Activated CD4-positive, alpha-beta T cell treated with anti-CD3 and anti-CD28 coated beads, Interleukin-2, amount 10 ng/mL, durations not matched to agents 7 days and 5 days (primary cell): ENCODE measurements around the gene TERF2IP. TPM values are rescaled to one million over a fixed set of nuclear protein-coding genes. Genes with fewer than 3 reads are reported as not detected.
A peak's percentile ranks its signal among the peaks of the same experiment; 100 is the strongest.

Experiments
- CTCF ChIA-PET: fragments of 350-600 bp; sonication (Branson Sonifier 250); formaldehyde crosslinking; loops from one replicate; lab custom pipeline; 2021; ENCODE audit warnings: antibody characterized with exemption; lab: Charles Lee
- POLR2A ChIA-PET: fragments of 350-600 bp; sonication (Branson Sonifier 250); formaldehyde crosslinking; loops from one replicate; lab custom pipeline; 2021; ENCODE audit warnings: antibody characterized with exemption; lab: Charles Lee
- DNase-seq: peaks from one replicate; pipeline ENCODE4 v3.0.0-alpha.2; 2020
- H3K27ac Mint-ChIP-seq: one replicate; pipeline ENCODE4 v1.8.0; 2021; ENCODE audit warnings: mild to moderate bottlenecking, moderate library complexity, mixed read lengths
- H3K27me3 Mint-ChIP-seq: one replicate; pipeline ENCODE4 v1.8.0; 2021; ENCODE audit warnings: mixed read lengths
- H3K36me3 Mint-ChIP-seq: one replicate; pipeline ENCODE4 v1.8.0; 2021; ENCODE audit warnings: low read depth, mixed read lengths
- H3K4me1 Mint-ChIP-seq: one replicate; pipeline ENCODE4 v1.8.0; 2021; ENCODE audit warnings: mixed read lengths
- H3K4me3 Mint-ChIP-seq: one replicate; pipeline ENCODE4 v1.8.0; 2021; ENCODE audit warnings: mild to moderate bottlenecking, moderate library complexity, mixed read lengths
- H3K9me3 Mint-ChIP-seq: one replicate; pipeline ENCODE4 v1.8.0; 2021; ENCODE audit warnings: mixed read lengths
- total RNA-seq, 2 experiments: library from RNA; stranded (reverse); gene quantifications; one replicate each; pipeline ENCODE4 v1.2.3, GENCODE V29; 2021

The TERF2IP gene, protein sequence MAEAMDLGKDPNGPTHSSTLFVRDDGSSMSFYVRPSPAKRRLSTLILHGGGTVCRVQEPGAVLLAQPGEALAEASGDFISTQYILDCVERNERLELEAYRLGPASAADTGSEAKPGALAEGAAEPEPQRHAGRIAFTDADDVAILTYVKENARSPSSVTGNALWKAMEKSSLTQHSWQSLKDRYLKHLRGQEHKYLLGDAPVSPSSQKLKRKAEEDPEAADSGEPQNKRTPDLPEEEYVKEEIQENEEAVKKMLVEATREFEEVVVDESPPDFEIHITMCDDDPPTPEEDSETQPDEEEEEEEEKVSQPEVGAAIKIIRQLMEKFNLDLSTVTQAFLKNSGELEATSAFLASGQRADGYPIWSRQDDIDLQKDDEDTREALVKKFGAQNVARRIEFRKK
- total RNA-seq, result 10 to 100 TPM; 69.2 to 70.1 TPM

DNA sequence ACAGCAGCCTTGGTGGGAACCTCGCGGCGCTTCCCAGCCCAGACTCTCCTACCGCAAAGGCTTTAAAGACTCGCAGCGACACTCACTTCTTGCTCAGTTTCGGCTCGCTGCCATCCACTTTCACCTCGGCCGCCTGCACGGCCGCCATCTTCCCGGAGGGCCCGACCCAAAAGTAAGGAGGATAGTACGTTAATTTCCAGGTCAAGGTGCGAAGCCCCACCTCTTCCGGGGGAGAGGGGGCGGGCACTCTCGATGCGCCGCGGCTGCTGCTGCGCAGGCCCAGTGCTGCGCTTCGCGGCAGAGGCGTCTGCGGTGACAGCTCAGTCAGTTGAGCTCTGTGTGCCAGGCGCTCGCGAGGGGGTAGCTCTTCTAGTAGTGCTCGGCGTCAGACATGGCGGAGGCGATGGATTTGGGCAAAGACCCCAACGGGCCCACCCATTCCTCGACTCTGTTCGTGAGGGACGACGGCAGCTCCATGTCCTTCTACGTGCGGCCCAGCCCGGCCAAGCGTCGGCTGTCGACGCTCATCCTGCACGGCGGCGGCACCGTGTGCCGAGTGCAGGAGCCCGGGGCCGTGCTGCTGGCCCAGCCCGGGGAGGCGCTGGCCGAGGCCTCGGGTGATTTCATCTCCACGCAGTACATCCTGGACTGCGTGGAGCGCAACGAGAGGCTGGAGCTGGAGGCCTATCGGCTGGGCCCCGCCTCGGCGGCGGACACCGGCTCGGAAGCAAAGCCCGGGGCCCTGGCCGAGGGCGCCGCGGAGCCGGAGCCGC lies at the start of gene TERF2IP, which contains the start of gene KARS1:
TERF2IP (plus strand) TSS at position 282 of the 773 bp plus-strand sequence; CDS start at position 392, 110 bp downstream.
KARS1 (minus strand) TSS at position 174 of the 773 bp plus-strand sequence; CDS start at position 148, 26 bp downstream.
- H3K9me3 Mint-ChIP-seq, result no peaks in the 10 kb centered on the region
- peak; percentile 95 for DNase-seq
- H3K36me3 Mint-ChIP-seq, result peaks cover 55% of the 10 kb centered on the region
- peak within 1 kb of the TSS; percentile 94 for H3K27ac Mint-ChIP-seq
- no peaks in the 10 kb centered on the region for H3K27me3 Mint-ChIP-seq
- peak within 1 kb of the TSS; percentile 99 for H3K4me3 Mint-ChIP-seq
- CTCF ChIA-PET, result interaction anchor here (0.5 to 2.9 kb wide), 8 partner anchors 9 to 183 kb away, joined by 3 to 13 read pairs (median 4); partner anchors contain the start of gene TMEM170A
- peaks cover 66% of the 10 kb centered on the region for H3K4me1 Mint-ChIP-seq
- POLR2A ChIA-PET, result interaction anchor here (0.6 to 1.0 kb wide), 2 partner anchors 25 to 115 kb away, joined by 3 to 4 read pairs; partner anchors contain the start of gene ADAT1

DNA sequence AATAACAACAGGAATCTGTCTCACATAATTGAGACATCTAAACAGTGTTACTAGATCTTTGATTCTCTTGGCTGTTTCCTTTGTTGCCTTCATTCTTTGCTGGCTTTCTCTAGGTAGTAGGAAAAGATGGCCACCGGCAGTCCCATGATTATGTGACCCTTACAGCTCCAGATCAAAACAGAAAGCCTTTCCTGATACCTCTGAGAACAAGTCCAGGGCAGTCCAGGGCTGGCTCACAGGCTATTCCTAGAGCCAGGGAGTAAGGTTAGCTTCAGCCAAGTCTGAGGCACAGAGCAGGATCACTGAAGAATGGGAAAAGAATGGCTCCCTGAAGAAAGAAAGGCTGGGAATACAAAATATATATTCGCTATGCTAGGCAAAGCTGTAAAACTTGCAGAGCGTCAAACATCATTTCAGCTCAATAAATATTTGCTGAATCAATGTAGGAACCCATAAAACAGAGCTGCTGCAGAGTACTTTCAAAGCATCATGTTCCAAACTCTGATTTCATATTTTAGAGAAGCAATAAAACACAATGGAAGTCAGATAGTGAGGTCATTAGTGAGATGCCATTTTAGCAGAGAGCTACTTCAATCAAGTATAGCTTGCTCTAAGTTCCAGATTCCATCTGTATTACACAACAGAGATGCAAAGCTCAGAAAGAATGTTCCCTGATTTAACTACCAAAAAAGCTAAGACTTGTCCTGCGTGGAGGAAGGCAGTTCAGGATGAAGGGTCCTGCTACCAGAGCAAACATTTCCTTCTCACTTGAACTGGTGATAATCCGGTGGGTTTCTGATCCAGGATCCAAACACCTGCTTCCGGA lies 47.9 kb upstream of the TERF2IP start:
- POLR2A ChIA-PET, result no interaction called here
- DNase-seq, result no peak
- peaks cover 59% of the 10 kb centered on the region for H3K36me3 Mint-ChIP-seq
- H3K4me3 Mint-ChIP-seq, result no peak overlapping the region
- H3K27ac Mint-ChIP-seq, result no peak overlapping the region
- CTCF ChIA-PET, result interaction anchor here (0.5 to 1.0 kb wide), 4 partner anchors 10 to 82 kb away, joined by 3 read pairs; no protein-coding TSS in a partner anchor
- no peaks in the 10 kb centered on the region for H3K27me3 Mint-ChIP-seq
- peaks cover 11% of the 10 kb centered on the region for H3K9me3 Mint-ChIP-seq
- peaks cover 6% of the 10 kb centered on the region for H3K4me1 Mint-ChIP-seq

DNA sequence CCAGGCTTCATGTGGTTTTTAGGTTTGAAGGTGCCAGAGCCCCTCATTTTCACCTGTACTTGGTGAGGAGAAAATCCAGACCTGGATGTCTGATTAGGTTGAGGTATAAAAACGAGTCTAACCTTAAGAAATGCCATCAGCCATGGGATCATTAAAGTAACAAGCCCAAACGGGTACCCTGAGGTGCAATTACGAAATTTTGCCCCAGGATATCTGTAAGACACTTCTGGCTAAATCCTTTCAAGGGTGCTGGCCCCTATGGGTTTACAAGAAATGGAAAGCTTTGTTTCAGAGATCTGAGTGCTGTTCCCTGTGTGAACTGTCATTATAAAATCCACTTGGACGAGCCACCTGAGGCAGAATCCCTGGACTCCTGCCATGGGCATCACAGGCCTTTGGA lies 44.3 kb upstream of the TERF2IP start:
- Mint-ChIP-seq H3K4me3 (no peak overlapping the region), H3K27me3 (no peaks in the 10 kb centered on the region), H3K27ac (no peak overlapping the region), H3K4me1 (no peaks in the 10 kb centered on the region), H3K36me3 (peaks cover 59% of the 10 kb centered on the region), H3K9me3 (peaks cover 11% of the 10 kb centered on the region)
- POLR2A ChIA-PET, result no interaction called here
- CTCF ChIA-PET, result interaction anchor here (0.7 kb wide), 1 partner anchor 17 kb away, joined by 3 read pairs; no protein-coding TSS in a partner anchor
- DNase-seq, result no peak

DNA sequence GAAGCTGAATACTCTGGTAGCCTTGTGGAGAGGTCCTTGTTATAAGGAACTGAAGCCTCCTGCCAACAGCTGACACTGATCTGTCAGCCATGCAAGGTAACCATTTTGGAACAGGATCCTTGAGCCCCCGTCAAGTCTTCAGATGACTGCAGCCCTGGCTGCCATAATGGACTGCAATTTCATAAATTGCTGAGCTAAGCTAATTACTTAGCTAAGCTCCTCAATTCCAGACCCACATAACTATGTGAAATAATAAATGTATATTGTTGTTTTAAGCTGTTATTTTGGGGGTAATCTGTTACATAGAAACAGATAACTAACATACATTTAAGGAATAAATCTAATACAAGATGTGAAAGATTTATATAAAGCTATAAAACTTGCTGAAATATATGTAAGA lies 41.1 kb upstream of the TERF2IP start:
- Mint-ChIP-seq H3K4me3 (no peak overlapping the region), H3K27me3 (no peaks in the 10 kb centered on the region), H3K4me1 (no peaks in the 10 kb centered on the region), H3K36me3 (peaks cover 47% of the 10 kb centered on the region), H3K9me3 (peaks cover 11% of the 10 kb centered on the region), H3K27ac (no peak overlapping the region)
- POLR2A ChIA-PET, result no interaction called here
- CTCF ChIA-PET, result interaction anchor here (0.9 to 1.2 kb wide), 4 partner anchors 12 to 409 kb away, joined by 3 to 4 read pairs (median 3); no protein-coding TSS in a partner anchor
- no peak for DNase-seq

DNA sequence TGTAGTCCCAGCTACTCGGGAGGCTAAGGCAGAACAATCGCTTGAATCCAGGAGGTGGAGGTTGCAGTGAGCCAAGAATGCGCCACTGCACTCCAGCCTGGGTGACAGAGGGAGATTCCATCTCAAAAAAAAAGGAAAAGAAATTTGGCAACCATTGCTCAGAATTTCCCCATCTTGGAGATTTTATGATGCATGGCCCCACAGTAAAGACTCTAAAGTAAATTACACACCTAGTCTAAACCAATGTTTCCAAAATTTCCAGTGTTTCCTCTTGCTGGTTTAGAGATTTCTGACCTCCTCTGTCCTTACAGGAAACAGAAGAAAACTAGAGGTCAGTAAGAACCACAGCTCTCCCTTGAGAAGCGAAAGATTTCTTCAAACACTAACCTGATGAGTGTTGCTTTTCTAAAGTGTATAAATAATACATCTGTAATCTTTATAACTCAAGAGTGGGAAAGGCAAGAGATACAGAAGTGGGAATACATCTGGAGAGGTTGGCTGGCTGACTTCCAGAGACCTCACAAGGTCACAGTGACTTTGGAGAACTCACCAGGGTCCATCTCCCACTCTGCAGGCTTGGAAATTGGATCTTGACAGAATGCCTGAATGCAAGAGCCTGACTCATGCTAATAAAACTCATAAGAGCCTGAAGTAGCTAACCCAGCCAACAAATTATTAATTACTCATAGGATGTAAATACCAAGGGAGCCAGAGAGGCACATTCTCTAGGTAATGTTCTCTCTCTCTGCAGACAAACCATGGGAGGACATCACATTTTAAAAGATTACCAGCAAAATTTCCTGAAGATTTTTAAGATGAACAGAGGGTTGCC lies 33.3 kb upstream of the TERF2IP start:
- POLR2A ChIA-PET, result interaction anchor here (0.7 kb wide), 2 partner anchors 49 to 505 kb away, joined by 3 to 4 read pairs; no protein-coding TSS in a partner anchor
- no peaks in the 10 kb centered on the region for H3K9me3 Mint-ChIP-seq
- no peak overlapping the region for H3K27ac Mint-ChIP-seq
- CTCF ChIA-PET, result no interaction called here
- H3K4me3 Mint-ChIP-seq, result no peak overlapping the region
- no peak for DNase-seq
- peaks cover 22% of the 10 kb centered on the region for H3K4me1 Mint-ChIP-seq
- peaks cover 64% of the 10 kb centered on the region for H3K36me3 Mint-ChIP-seq
- no peaks in the 10 kb centered on the region for H3K27me3 Mint-ChIP-seq

DNA sequence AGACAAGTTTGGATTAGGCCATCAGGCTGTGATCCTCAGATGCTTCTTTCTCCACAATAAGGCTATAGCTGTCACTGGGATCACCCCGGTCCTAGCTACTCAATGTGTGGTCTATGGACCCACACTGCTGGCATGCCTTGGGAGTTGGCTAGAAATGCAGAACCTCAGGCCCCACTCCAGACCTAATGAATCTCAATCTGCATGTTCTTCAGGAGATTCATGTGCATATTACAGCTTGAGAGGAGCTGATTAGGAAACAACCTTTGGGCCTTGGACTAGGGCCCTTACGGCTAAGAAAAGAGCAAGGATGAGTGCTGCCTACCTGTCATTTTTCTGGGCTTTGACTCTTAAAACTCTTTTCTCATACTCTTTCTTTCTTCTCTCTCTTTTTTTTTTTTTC lies 32.0 kb upstream of the TERF2IP start:
- Mint-ChIP-seq H3K9me3 (no peaks in the 10 kb centered on the region), H3K27ac (peak overlapping the region; percentile 89), H3K4me1 (peaks cover 28% of the 10 kb centered on the region), H3K27me3 (no peaks in the 10 kb centered on the region), H3K4me3 (no peak overlapping the region), H3K36me3 (peaks cover 67% of the 10 kb centered on the region)
- no peak for DNase-seq
- POLR2A ChIA-PET, result interaction anchor here (0.7 kb wide), 1 partner anchor 42 kb away, joined by 7 read pairs; no protein-coding TSS in a partner anchor
- CTCF ChIA-PET, result interaction anchor here (0.6 to 0.7 kb wide), 2 partner anchors 20 to 344 kb away, joined by 3 to 4 read pairs; no protein-coding TSS in a partner anchor

DNA sequence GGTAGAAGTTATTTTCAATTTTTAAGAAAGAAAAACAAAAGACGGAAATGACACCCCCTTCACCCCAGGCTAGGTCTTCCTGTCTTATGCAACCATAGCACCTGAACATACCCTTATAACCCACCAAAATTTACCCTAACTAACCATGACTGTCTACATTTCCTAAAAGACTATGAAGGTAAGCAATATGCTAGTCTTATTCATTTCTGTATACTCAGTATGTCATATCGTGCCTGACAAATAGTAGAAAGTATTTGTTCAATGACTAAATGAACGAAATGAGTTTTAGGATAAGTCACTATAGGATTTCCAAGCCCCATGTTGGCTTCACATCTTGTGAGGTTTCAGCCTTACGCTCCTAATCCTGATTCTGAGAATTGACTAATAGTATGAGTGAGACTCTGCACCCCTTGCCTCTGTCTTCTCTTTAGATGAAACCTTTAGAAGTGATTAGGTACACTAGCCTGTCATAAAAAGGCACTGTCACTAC lies 31.0 kb upstream of the TERF2IP start:
- Mint-ChIP-seq H3K9me3 (no peaks in the 10 kb centered on the region), H3K36me3 (peaks cover 67% of the 10 kb centered on the region), H3K27ac (peak overlapping the region; percentile 89), H3K27me3 (no peaks in the 10 kb centered on the region), H3K4me3 (peak overlapping the region; percentile 43), H3K4me1 (peaks cover 38% of the 10 kb centered on the region)
- no peak for DNase-seq
- ChIA-PET POLR2A (no interaction called here), CTCF (no interaction called here)

DNA sequence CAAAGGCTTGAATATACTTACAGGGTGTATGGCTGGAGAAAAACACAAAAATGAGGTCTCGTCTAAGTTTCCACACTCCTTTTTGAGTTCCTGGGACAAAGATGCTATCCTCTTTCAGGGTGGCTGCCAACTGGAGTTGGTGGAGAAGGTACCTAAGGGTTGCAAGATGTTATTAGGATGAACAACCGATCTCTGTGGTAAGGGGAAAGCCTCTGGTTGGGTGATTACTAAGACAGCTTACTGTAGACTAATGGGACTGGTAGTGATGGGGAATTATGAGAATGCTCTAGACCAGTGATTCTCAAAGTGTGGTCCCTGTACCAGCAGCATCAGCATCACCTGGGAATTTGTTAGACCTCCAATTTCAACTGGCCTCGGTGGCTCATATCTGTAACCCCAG lies 30.5 kb upstream of the TERF2IP start:
- Mint-ChIP-seq H3K4me3 (no peak overlapping the region), H3K9me3 (no peaks in the 10 kb centered on the region), H3K4me1 (peaks cover 44% of the 10 kb centered on the region), H3K27me3 (no peaks in the 10 kb centered on the region), H3K36me3 (peaks cover 65% of the 10 kb centered on the region), H3K27ac (peak overlapping the region; percentile 89)
- POLR2A ChIA-PET, result no interaction called here
- CTCF ChIA-PET, result no interaction called here
- DNase-seq, result no peak

DNA sequence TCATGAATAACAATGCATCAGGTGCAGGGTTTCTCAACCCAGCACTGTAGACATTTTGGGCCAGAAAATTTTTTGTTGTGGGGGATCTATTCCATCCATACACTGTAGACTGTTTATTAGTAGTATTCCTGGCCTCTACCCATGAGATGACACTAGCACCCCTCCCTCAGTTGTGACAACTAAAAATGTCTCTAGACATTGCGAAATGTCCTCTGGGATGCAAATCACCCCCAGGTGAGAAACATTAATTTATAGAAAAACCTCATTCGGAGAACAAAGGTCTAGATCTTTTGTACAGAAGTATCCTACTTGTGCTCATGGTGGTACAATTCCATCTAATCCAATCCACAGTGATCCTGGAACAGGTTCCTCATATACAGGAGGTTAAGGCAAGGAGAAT lies 28.8 kb upstream of the TERF2IP start:
- CTCF ChIA-PET, result interaction anchor here (0.8 to 1.5 kb wide), 4 partner anchors 12 to 154 kb away, joined by 3 to 4 read pairs (median 3); no protein-coding TSS in a partner anchor
- Mint-ChIP-seq H3K9me3 (no peaks in the 10 kb centered on the region), H3K27me3 (no peaks in the 10 kb centered on the region), H3K27ac (peak overlapping the region; percentile 61), H3K4me1 (peaks cover 48% of the 10 kb centered on the region), H3K4me3 (no peak overlapping the region), H3K36me3 (peaks cover 51% of the 10 kb centered on the region)
- DNase-seq, result no peak
- POLR2A ChIA-PET, result no interaction called here

DNA sequence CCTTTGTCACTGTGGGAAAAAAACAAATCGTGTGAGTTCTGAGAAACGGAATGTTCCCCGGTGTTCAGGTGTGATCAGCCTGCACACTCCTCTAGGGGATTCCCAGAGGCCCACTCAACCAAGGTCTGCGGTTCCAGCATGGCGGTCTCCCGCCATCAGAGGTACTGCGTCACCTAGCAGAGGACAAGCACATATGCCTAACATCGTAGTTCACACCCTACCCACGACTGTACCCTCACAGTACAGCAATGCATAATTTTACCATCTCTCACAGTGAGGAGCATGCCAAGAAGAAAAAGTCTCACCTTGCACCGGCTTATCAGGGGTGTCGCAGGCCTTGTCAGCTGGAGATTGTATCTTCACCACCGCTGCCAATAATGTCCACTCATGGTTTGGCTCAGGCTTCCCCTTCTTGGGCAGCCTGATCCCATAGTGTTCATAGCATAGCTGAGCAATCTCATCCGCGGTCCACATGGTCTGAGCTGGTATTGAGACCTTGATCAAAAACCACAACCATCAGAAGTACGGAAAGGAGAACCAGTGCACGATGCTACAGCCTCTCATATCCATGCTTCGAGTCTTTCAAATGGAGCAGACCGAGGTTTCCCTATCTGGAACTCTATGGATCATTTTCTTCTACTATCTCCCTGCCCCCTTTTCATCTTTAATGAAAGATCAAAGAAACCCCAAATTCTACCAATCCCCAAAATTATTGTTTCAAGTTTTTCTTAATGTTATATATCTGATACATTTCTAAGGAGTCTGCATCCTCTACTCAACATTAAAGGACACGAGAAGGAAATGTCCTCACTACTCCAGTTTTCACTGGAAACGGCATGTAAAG lies 27.0 kb upstream of the TERF2IP start:
- Mint-ChIP-seq H3K4me1 (peaks cover 56% of the 10 kb centered on the region), H3K36me3 (peaks cover 50% of the 10 kb centered on the region), H3K9me3 (no peaks in the 10 kb centered on the region), H3K27ac (no peak overlapping the region), H3K27me3 (no peaks in the 10 kb centered on the region), H3K4me3 (no peak overlapping the region)
- DNase-seq, result no peak
- ChIA-PET POLR2A (no interaction called here), CTCF (interaction anchor here (1.2 to 1.6 kb wide), 7 partner anchors 12 to 421 kb away, joined by 3 to 8 read pairs (median 3); partner anchors contain the start of gene TMEM231)
